Keratinocyte (primary cell): ENCODE data around the gene DDIAS. TPM values are rescaled to one million over a fixed set of nuclear protein-coding genes. Genes with fewer than 3 reads are reported as not detected.

Experiments
- DNase-seq: peaks from one replicate; pipeline ENCODE4 v3.0.0-alpha.2; 2011; ENCODE audit warnings: low read depth, missing footprints, low spot score
- FAIRE-seq: peaks from 2 replicates; lab custom pipeline; 2011; peaks lifted over from hg19 to GRCh38; lab: Jason Lieb, UNC
- H2AFZ ChIP-seq: 2 replicates; pipeline ENCODE4 v1.6.0; 2012; ENCODE audit warnings: low read length, control low read depth, inconsistent platforms; ENCODE audit not compliant: control insufficient read depth
- H3K27ac ChIP-seq: 2 replicates; pipeline ENCODE4 v1.5.1; 2011; ENCODE audit warnings: low read length; ENCODE audit not compliant: control insufficient read depth, insufficient read depth
- H3K27me3 ChIP-seq: 3 replicates; pipeline ENCODE4 v1.6.0; 2011; ENCODE audit warnings: low read length; ENCODE audit not compliant: control insufficient read depth, insufficient read depth; ENCODE audit errors: extremely low read depth
- H3K36me3 ChIP-seq, 2 experiments: 2 replicates in 1 of 2; 3 replicates in 1 of 2; pipeline ENCODE4 v1.5.1; 2011; ENCODE audit warnings: low read length in 2 of 2, mild to moderate bottlenecking in 1 of 2; ENCODE audit not compliant: control insufficient read depth in 2 of 2, insufficient read depth in 2 of 2; ENCODE audit errors: extremely low read depth in 1 of 2
- H3K4me1 ChIP-seq: 3 replicates; pipeline ENCODE4 v1.5.1; 2011; ENCODE audit warnings: low read length; ENCODE audit not compliant: control insufficient read depth, insufficient read depth; ENCODE audit errors: extremely low read depth
- H3K4me2 ChIP-seq: 3 replicates; pipeline ENCODE4 v1.6.0; 2011; ENCODE audit warnings: low read depth, low read length; ENCODE audit not compliant: control insufficient read depth, insufficient read depth; ENCODE audit errors: extremely low read depth
- H3K4me3 ChIP-seq, 3 experiments: fragments of 200-600 bp in 1 of 3; sonication (generic) in 1 of 3; 2 replicates in 2 of 3; 3 replicates in 1 of 3; pipeline ENCODE4 v1.5.1; 2011 to 2016; ENCODE audit warnings: low read length in 3 of 3, mild to moderate bottlenecking in 3 of 3, control low read depth in 2 of 3, inconsistent platforms in 1 of 3, low read depth in 1 of 3, mixed read lengths in 1 of 3, mixed run types in 1 of 3, moderate library complexity in 1 of 3; ENCODE audit not compliant: control insufficient read depth in 2 of 3, insufficient read depth in 2 of 3; ENCODE audit errors: extremely low read depth in 1 of 3
- H3K79me2 ChIP-seq: 2 replicates; pipeline ENCODE4 v1.6.0; 2012; ENCODE audit warnings: low read length; ENCODE audit not compliant: control insufficient read depth, insufficient read depth
- H3K9ac ChIP-seq: 3 replicates; pipeline ENCODE4 v1.6.0; 2011; ENCODE audit warnings: low read length; ENCODE audit not compliant: control insufficient read depth, insufficient read depth; ENCODE audit errors: extremely low read depth
- H3K9me1 ChIP-seq: 3 replicates; pipeline ENCODE4 v1.6.0; 2011; ENCODE audit warnings: low read length; ENCODE audit not compliant: control insufficient read depth, insufficient read depth; ENCODE audit errors: extremely low read depth
- H3K9me3 ChIP-seq: 2 replicates; pipeline ENCODE4 v1.5.1; 2012; ENCODE audit warnings: low read depth, low read length; ENCODE audit not compliant: control insufficient read depth
- H4K20me1 ChIP-seq: 3 replicates; pipeline ENCODE4 v1.6.0; 2011; ENCODE audit warnings: low read length; ENCODE audit not compliant: control insufficient read depth, insufficient read depth; ENCODE audit errors: extremely low read depth
- EZH2 ChIP-seq: IDR thresholded peaks from one replicate; pipeline ENCODE4 v1.6.1; 2012; ENCODE audit warnings: inconsistent platforms, mild to moderate bottlenecking, low read length, moderate library complexity
- dilution Hi-C: fragments of 300-500 bp; cut with MboI; formaldehyde crosslinking; loops from one replicate; pipeline ENCODE4 v1.7.0; 2020; ENCODE audit warnings: low sequenced_read_pairs; ENCODE audit not compliant: extremely low pct_ligation_motif_present
- polyA plus RNA-seq, 5 experiments: library from polyadenylated mRNA; depleted of rRNA in 3 of 5; stranded (reverse) in 3 of 5; stranded (forward) in 1 of 5; unstranded in 1 of 5; fragments of >200 nt; gene quantifications; 1 replicate in 1 of 5; 2 replicates in 3 of 5; 3 replicates in 1 of 5; pipeline versions ENCODE4 v1.2.1 to v1.2.3, GENCODE V29; 2011 to 2012; ENCODE audit warnings: missing spikeins in 2 of 5, low read depth in 1 of 5, low replicate concordance in 1 of 5
- TF ChIP-seq, protein P1 (sequence below), 3 experiments: IDR thresholded peaks in 1 of 3; conservative IDR thresholded peaks in 1 of 3; optimal IDR thresholded peaks in 1 of 3; 2 replicates in 2 of 3; 3 replicates in 1 of 3; pipeline versions ENCODE3 to v1.5.1; 2011; ENCODE audit warnings: low read length in 3 of 3, mild to moderate bottlenecking in 3 of 3, moderate library complexity in 2 of 3, control low read depth in 1 of 3, inconsistent platforms in 1 of 3; ENCODE audit not compliant: insufficient read depth in 2 of 3; ENCODE audit errors: extremely low read depth in 1 of 3

DDIAS gene
- polyA plus RNA-seq, 1 donor (not counting 4 experiments of a cell fraction or from before 2014, with no cell fraction given) = 8.7 TPM

DNA sequence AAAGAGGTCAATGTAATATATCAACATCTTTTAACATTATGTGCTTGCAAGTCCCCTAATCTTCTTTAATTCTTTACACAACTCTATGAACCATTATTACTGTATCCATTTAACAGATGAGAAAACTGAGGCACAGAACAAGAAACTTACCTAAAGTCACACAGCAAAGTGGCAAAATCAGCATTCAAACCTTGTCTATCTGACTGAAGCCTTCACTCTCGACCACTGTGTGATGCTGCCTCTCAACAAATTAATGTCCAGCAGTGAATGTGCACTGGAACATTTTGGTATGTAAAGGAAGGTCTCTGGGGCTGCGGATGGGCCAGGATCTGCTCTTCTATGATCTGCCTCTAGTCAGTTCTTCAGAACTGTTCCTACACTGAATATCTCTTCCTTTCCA is 43.4 kb upstream of the DDIAS start:
- FAIRE-seq = peak; percentile 67
- H3K4me1 ChIP-seq = peaks cover 31% of the 10 kb centered on the region
- peak overlapping the region; percentile 68 for H3K4me2 ChIP-seq
- TF ChIP-seq EZH2 = no peak
- TF ChIP-seq, protein P1, sequence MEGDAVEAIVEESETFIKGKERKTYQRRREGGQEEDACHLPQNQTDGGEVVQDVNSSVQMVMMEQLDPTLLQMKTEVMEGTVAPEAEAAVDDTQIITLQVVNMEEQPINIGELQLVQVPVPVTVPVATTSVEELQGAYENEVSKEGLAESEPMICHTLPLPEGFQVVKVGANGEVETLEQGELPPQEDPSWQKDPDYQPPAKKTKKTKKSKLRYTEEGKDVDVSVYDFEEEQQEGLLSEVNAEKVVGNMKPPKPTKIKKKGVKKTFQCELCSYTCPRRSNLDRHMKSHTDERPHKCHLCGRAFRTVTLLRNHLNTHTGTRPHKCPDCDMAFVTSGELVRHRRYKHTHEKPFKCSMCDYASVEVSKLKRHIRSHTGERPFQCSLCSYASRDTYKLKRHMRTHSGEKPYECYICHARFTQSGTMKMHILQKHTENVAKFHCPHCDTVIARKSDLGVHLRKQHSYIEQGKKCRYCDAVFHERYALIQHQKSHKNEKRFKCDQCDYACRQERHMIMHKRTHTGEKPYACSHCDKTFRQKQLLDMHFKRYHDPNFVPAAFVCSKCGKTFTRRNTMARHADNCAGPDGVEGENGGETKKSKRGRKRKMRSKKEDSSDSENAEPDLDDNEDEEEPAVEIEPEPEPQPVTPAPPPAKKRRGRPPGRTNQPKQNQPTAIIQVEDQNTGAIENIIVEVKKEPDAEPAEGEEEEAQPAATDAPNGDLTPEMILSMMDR (optimal IDR thresholded peaks at IDR 0.05 in 1 of 3, IDR thresholded peaks at IDR 0.05 in 1 of 3, conservative IDR thresholded peaks at IDR 0.05 in 1 of 3; ENCODE audit: extremely low read depth in 1 of 3, insufficient read depth in 2 of 3, low read length in 3 of 3) = no peak
- no peak overlapping the region for H3K9ac ChIP-seq
- H4K20me1 ChIP-seq = no peaks in the 10 kb centered on the region
- H3K27ac ChIP-seq = peak overlapping the region; percentile 29
- H2AFZ ChIP-seq = no peak overlapping the region
- no peak overlapping the region for H3K4me3 ChIP-seq
- no peaks in the 10 kb centered on the region for H3K36me3 ChIP-seq
- H3K9me1 ChIP-seq = no peaks in the 10 kb centered on the region
- no peaks in the 10 kb centered on the region for H3K27me3 ChIP-seq
- H3K79me2 ChIP-seq = peaks cover 2% of the 10 kb centered on the region
- no peak for DNase-seq
- H3K9me3 ChIP-seq = no peaks in the 10 kb centered on the region
- dilution Hi-C loops = no loop called here

DNA sequence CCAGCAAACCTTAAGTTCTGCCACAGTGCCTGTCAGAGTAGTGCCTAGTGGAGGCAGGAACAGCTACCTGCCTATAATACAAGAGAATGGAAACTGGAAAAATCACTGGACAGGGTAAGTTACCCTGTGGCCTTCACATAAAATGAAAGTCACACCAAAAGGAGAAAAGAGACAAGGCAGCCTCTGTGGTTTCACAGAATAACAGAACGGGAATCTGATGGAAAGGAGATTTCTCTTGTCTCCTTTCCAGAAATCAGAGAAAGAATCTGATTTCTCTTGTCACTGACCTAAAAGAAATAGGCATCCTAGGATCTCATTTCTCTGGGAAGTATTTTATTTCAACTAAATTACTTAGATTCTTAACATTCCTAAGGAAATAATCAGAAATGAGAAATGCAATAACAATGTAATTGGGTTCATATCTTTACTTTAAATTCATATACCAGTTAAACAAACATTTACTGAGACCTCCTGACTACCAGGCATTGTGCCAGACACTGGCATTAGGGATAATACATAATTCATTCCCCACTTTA is 42.9 kb upstream of the DDIAS start:
- Histone ChIP-seq H3K4me3 (peak overlapping the region in 2 of 3 experiments; percentile 20 to 21), H3K27ac (peak overlapping the region; percentile 29), H3K9me3 (no peaks in the 10 kb centered on the region), H3K36me3 (no peaks in the 10 kb centered on the region), H3K4me2 (peak overlapping the region; percentile 68), H3K9ac (no peak overlapping the region), H3K4me1 (peaks cover 27% of the 10 kb centered on the region), H3K79me2 (peaks cover 2% of the 10 kb centered on the region), H2AFZ (peak overlapping the region; percentile 56), H3K9me1 (no peaks in the 10 kb centered on the region), H4K20me1 (no peaks in the 10 kb centered on the region), H3K27me3 (no peaks in the 10 kb centered on the region)
- FAIRE-seq (peak; percentile 34), DNase-seq (no peak)
- dilution Hi-C loops = no loop called here
- TF ChIP-seq EZH2 = no peak
- TF ChIP-seq, protein P1 (optimal IDR thresholded peaks at IDR 0.05 in 1 of 3, IDR thresholded peaks at IDR 0.05 in 1 of 3, conservative IDR thresholded peaks at IDR 0.05 in 1 of 3; ENCODE audit: extremely low read depth in 1 of 3, insufficient read depth in 2 of 3, low read length in 3 of 3) = no peak
